NCI-H1417 (cell line): ENCODE results near the gene CD84.
"Not testable (repeated sequence)": the region's sequence is repeated elsewhere in the genome, so short reads cannot be mapped to it uniquely, and the experiment has no call there.

Experiments used
- DNase-seq, 3 experiments: peaks; one replicate each; lab custom pipeline; 2025; lab: John Stamatoyannopoulos, UW

CD84 gene

GRCh38 chr1:160569806-160570205, 9.5 kb downstream of the CD84 start:
- DNase-seq = no peak

GRCh38 chr1:160567858-160568682, 11.2 kb downstream of the CD84 start:
- DNase-seq = no peak

- DNase-seq = no peak
Observed at GRCh38 chr1:160567341-160567740, 12.0 kb downstream of the CD84 start.

GRCh38 chr1:160565564-160565963, 13.7 kb downstream of the CD84 start:
- no peak for DNase-seq

- DNase-seq = not testable (repeated sequence)
Observed at GRCh38 chr1:160563230-160563629, 16.1 kb downstream of the CD84 start.

- not testable (repeated sequence) for DNase-seq
Observed at GRCh38 chr1:160562745-160563144, 16.6 kb downstream of the CD84 start.

GRCh38 chr1:160560806-160561205, 18.5 kb downstream of the CD84 start:
- no peak for DNase-seq

GRCh38 chr1:160560045-160560705, 19.1 kb downstream of the CD84 start:
- no peak for DNase-seq

- DNase-seq = not testable (repeated sequence)
Observed at GRCh38 chr1:160559437-160559836, 19.9 kb downstream of the CD84 start.

- DNase-seq = no peak
Observed at GRCh38 chr1:160558660-160559380, 20.5 kb downstream of the CD84 start.

- DNase-seq = peak in 1 of 3 experiments; percentile 13
Observed at GRCh38 chr1:160553778-160554177, 25.5 kb downstream of the CD84 start.

- no peak for DNase-seq
Observed at GRCh38 chr1:160552425-160552824, 26.9 kb downstream of the CD84 start.

GRCh38 chr1:160550572-160551034, 28.7 kb downstream of the CD84 start:
- no peak for DNase-seq

GRCh38 chr1:160549665-160550006, 29.7 kb downstream of the CD84 start:
- DNase-seq = no peak

- DNase-seq = peak in 1 of 3 experiments; percentile 30
Observed at GRCh38 chr1:160548960-160549664, 30.2 kb downstream of the CD84 start.

- DNase-seq = no peak
Observed at GRCh38 chr1:160548183-160548582, 31.1 kb downstream of the CD84 start.

GRCh38 chr1:160547422-160547821, 31.9 kb downstream of the CD84 start:
- DNase-seq = no peak

GRCh38 chr1:160546942-160547341, 32.4 kb downstream of the CD84 start:
- no peak for DNase-seq

- DNase-seq = peak in 1 of 3 experiments; percentile 26
Observed at GRCh38 chr1:160544647-160545046, 34.6 kb downstream of the CD84 start.

- no peak for DNase-seq
Observed at GRCh38 chr1:160542303-160542945, 36.9 kb downstream of the CD84 start.

- DNase-seq = no peak
Observed at GRCh38 chr1:160541622-160542302, 37.5 kb downstream of the CD84 start.
